SU-DHL-6 (cell line): ENCODE measurements around the gene TNN.

Experiments
- EZH2phosphoT487 ChIP-seq: fragments of 200-600 bp; sonication (generic), shearing (Covaris generic); conservative IDR thresholded peaks from 2 replicates; pipeline ENCODE4 v1.6.1; 2018; ENCODE audit warnings: mild to moderate bottlenecking, antibody characterized with exemption, low read length, moderate library complexity, mixed read lengths
- TF ChIP-seq, protein P1 (sequence below): fragments of 200-600 bp; sonication (generic); IDR thresholded peaks from one replicate; pipeline ENCODE4 v1.5.1; 2017; ENCODE audit warnings: antibody characterized with exemption, mild to moderate bottlenecking, low read length, moderate library complexity; ENCODE audit not compliant: insufficient read depth, poor library complexity, severe bottlenecking

DNA sequence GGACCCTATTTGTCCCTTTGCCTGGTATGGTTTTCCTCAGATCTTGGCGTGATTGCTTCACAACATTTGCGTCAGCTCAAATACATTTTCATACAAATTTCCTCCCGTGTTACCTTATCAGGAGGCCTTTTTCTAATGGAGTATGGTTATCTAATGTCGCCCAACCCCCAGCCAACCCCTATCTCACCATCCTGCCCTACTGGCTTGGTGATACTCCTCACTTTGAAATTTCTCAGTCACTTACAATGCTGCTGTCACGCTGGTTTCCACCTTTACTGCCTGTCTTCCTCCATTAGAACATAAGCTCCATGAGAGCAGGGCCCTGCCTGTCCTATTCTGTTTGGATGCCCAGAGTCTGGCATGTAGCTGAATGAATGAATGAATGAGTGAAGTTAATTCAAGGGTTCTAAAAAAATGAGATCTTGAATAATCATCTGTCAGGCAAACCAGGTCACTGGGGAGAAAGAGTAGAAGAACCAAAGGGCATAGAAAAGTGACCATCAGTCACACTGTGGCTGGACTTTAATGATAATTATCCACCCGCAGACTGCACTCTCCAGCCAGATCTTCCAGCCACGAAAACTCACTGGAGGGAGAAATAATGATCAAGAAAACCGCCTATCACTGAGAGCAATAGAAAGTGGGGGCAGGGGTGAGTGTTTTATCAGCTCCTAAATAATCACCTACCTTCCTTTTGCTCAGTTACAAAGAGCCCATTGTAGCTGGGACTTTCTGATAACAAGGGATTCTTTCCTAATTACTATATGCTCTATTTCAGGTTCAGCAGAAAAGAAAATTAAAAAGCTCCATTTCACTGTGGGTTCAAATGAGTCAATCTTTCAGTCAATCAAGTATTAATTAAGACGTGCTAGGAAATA, 103.6 kb downstream of the TNN start:
- TF ChIP-seq, protein P1, sequence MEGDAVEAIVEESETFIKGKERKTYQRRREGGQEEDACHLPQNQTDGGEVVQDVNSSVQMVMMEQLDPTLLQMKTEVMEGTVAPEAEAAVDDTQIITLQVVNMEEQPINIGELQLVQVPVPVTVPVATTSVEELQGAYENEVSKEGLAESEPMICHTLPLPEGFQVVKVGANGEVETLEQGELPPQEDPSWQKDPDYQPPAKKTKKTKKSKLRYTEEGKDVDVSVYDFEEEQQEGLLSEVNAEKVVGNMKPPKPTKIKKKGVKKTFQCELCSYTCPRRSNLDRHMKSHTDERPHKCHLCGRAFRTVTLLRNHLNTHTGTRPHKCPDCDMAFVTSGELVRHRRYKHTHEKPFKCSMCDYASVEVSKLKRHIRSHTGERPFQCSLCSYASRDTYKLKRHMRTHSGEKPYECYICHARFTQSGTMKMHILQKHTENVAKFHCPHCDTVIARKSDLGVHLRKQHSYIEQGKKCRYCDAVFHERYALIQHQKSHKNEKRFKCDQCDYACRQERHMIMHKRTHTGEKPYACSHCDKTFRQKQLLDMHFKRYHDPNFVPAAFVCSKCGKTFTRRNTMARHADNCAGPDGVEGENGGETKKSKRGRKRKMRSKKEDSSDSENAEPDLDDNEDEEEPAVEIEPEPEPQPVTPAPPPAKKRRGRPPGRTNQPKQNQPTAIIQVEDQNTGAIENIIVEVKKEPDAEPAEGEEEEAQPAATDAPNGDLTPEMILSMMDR = no peak
- TF ChIP-seq EZH2phosphoT487 = no peak
